Lower lobe of right lung (tissue), 2 donors: ENCODE measurements around the gene FBN2. TPM values are rescaled to one million over a fixed set of nuclear protein-coding genes. Genes with fewer than 3 reads are reported as not detected.
"Not testable (repeated sequence)": the region's sequence is repeated elsewhere in the genome, so short reads cannot be mapped to it uniquely, and the experiment has no call there.

Source experiments
- ATAC-seq, 2 donors: fragments of 200-7000 bp; cut with Tn5 transposase; one replicate each; pipeline ENCODE4 v1.9.1; 2020 to 2022; ENCODE audit warnings: mild to moderate bottlenecking in 2 of 2, moderate library complexity in 2 of 2
- DNase-seq: peaks from one replicate; pipeline ENCODE4 v3.0.0-alpha.2; 2020
- H3K27ac ChIP-seq: fragments of 200-600 bp; one replicate; pipeline ENCODE4 v1.8.0; 2022
- H3K27me3 ChIP-seq: fragments of 200-600 bp; one replicate; pipeline ENCODE4 v1.8.0; 2022; ENCODE audit warnings: low read depth
- H3K36me3 ChIP-seq: fragments of 200-600 bp; one replicate; pipeline ENCODE4 v1.8.0; 2022; ENCODE audit warnings: mild to moderate bottlenecking
- H3K4me1 ChIP-seq: fragments of 200-600 bp; one replicate; pipeline ENCODE4 v1.8.0; 2022
- H3K4me3 ChIP-seq: fragments of 200-600 bp; one replicate; pipeline ENCODE4 v1.8.0; 2022; ENCODE audit warnings: mild to moderate bottlenecking
- H3K9me3 ChIP-seq: fragments of 200-600 bp; one replicate; pipeline ENCODE4 v1.8.0; 2022
- intact Hi-C: fragments of 100-400 bp; cut with DNase I; formaldehyde crosslinking; loops from one replicate; pipeline ENCODE4 v1.11.0; 2022
- total RNA-seq: library from RNA; stranded (reverse); fragmentation: NEBNext Ultra II Directional; extraction: Animal tissue kit (Norgen Biotek cat#: 25700); gene quantifications from one replicate; pipeline ENCODE4 v1.2.1, GENCODE V29; 2021
- TF ChIP-seq, protein P1 (sequence below): fragments of 200-600 bp; IDR thresholded peaks from one replicate; pipeline ENCODE4 v1.8.0; 2022; ENCODE audit warnings: antibody characterized with exemption, mild to moderate bottlenecking
- donor health status: DM: no; HTN: yes; CAD: no; lungs with severe emphysema.

Gene FBN2
- total RNA-seq, 1 donor from 2014 or later: 0.83 TPM

DNA sequence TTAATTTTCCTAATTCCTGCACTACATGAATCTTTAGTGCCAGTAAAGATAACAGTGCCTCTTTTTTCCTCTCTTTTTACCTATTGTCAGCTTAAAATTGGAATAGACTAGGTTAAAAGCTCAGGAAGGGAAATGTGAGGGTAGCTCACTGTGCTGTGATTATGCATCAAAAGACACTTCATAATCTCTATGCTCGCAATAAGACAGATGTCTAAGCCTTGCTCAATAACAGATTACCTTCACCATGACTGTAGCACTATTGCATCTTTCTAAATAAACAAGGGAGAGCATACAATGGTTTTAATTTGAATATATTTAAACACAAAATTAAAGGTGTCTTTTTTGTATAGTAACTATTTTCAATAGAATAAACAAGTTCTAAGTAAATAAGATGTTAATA lies 130.1 kb downstream of the FBN2 start:
- DNase-seq: no peak
- no peaks in the 10 kb centered on the region for H3K36me3 ChIP-seq
- no peak for ATAC-seq
- intact Hi-C loops: no loop called here
- H3K4me3 ChIP-seq: no peak overlapping the region
- no peak overlapping the region for H3K27ac ChIP-seq
- H3K27me3 ChIP-seq: no peaks in the 10 kb centered on the region
- H3K4me1 ChIP-seq: no peaks in the 10 kb centered on the region
- TF ChIP-seq, protein P1, sequence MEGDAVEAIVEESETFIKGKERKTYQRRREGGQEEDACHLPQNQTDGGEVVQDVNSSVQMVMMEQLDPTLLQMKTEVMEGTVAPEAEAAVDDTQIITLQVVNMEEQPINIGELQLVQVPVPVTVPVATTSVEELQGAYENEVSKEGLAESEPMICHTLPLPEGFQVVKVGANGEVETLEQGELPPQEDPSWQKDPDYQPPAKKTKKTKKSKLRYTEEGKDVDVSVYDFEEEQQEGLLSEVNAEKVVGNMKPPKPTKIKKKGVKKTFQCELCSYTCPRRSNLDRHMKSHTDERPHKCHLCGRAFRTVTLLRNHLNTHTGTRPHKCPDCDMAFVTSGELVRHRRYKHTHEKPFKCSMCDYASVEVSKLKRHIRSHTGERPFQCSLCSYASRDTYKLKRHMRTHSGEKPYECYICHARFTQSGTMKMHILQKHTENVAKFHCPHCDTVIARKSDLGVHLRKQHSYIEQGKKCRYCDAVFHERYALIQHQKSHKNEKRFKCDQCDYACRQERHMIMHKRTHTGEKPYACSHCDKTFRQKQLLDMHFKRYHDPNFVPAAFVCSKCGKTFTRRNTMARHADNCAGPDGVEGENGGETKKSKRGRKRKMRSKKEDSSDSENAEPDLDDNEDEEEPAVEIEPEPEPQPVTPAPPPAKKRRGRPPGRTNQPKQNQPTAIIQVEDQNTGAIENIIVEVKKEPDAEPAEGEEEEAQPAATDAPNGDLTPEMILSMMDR: no peak
- H3K9me3 ChIP-seq: no peaks in the 10 kb centered on the region

DNA sequence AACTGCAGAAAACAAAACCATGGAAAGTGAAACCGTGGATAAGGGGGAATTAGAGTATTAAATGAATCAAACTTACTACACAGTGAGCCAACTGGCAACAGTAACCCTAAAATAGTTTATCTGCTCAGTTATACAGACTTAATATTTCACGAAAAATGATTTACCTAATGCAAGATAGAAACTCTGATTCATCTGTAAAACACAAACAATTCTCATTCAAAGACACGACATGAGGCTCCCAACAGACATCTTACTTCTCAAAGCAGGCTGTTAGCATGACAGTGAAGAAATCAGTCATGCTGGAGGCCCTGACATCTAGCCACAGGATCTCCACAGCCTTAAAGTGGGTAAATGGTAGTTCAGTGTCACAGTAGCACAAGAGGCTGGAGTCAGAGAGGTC lies 131.2 kb downstream of the FBN2 start:
- DNase-seq: no peak
- Histone ChIP-seq H3K36me3 (no peaks in the 10 kb centered on the region), H3K4me3 (no peak overlapping the region), H3K9me3 (no peaks in the 10 kb centered on the region), H3K27ac (no peak overlapping the region), H3K4me1 (no peaks in the 10 kb centered on the region), H3K27me3 (no peaks in the 10 kb centered on the region)
- ATAC-seq: no peak
- intact Hi-C loops: no loop called here
- TF ChIP-seq, protein P1: no peak

- H3K27me3 ChIP-seq: no peaks in the 10 kb centered on the region
- H3K9me3 ChIP-seq: no peaks in the 10 kb centered on the region
- intact Hi-C loops: no loop called here
- no peaks in the 10 kb centered on the region for H3K36me3 ChIP-seq
- no peak for DNase-seq
- TF ChIP-seq, protein P1: no peak
- H3K4me3 ChIP-seq: no peak overlapping the region
- H3K27ac ChIP-seq: no peak overlapping the region
- no peaks in the 10 kb centered on the region for H3K4me1 ChIP-seq
- no peak for ATAC-seq
These were observed 132.9 kb downstream of the FBN2 start for GRCh38 chr5:128405159-128405558.

DNA sequence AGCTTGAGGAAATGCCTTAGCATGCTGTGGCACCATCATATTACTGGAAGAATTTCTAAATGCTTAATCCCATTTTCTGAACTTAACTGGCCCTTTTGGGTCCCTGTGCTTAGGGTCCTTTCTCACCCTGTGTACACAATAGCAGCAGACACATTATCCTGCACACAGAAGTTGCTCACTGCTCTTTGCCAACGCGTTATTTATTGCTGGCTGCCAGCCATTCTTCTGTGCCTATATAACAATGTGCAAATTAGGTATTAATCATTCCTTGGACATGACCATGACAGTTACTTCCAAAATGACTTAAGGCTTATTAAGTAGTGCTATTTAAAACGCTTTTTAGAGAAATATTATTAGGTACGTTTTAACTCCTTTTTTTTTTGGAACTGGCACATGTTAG lies 134.7 kb downstream of the FBN2 start:
- intact Hi-C loops: no loop called here
- H3K4me1 ChIP-seq: no peaks in the 10 kb centered on the region
- TF ChIP-seq, protein P1: no peak
- H3K27me3 ChIP-seq: no peaks in the 10 kb centered on the region
- ATAC-seq: no peak
- no peaks in the 10 kb centered on the region for H3K9me3 ChIP-seq
- no peaks in the 10 kb centered on the region for H3K36me3 ChIP-seq
- no peak overlapping the region for H3K4me3 ChIP-seq
- no peak for DNase-seq
- no peak overlapping the region for H3K27ac ChIP-seq

GRCh38 chr5:128402506-128402905 lies 135.5 kb downstream of the FBN2 start:
- intact Hi-C loops: no loop called here
- Histone ChIP-seq H3K27me3 (no peaks in the 10 kb centered on the region), H3K9me3 (no peaks in the 10 kb centered on the region), H3K27ac (no peak overlapping the region), H3K4me1 (no peaks in the 10 kb centered on the region), H3K4me3 (no peak overlapping the region), H3K36me3 (no peaks in the 10 kb centered on the region)
- DNase-seq (no peak), ATAC-seq (no peak)
- TF ChIP-seq, protein P1: no peak

DNA sequence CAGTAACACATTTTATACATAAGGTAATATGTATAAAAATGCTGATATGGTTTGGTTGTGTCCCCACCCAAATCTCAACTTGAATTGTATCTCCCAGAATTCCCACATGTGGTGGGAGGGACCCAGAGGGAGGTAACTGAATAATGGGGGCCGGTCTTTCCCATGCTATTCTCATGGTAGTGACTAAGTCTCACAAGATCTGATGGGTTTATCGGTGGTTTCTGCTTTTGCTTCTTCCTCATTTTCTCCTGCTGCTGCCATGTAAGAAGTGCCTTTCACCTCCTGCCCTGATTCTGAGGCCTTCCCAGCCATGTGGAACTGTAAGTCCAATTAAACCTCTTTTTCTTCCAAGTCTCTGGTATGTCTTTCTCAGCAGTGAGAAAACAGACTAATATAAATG lies 137.3 kb downstream of the FBN2 start:
- H3K9me3 ChIP-seq, H3K27ac ChIP-seq, ATAC-seq, intact Hi-C loops, H3K36me3 ChIP-seq, H3K27me3 ChIP-seq, H3K4me1 ChIP-seq, DNase-seq, H3K4me3 ChIP-seq: not testable (repeated sequence)
